NCI-H526 (cell line): Measurements from ENCODE around the gene WDR90.
A peak's percentile ranks its signal among the peaks of the same experiment; 100 is the strongest.

Experiments
- DNase-seq, 2 experiments: peaks; one replicate each; lab custom pipeline; 2025; lab: John Stamatoyannopoulos, UW

The WDR90 gene

GRCh38 chr16:676565-676902 is 27.4 kb downstream of the WDR90 start:
- no peak for DNase-seq

GRCh38 chr16:676913-677312 is 27.7 kb downstream of the WDR90 start:
- DNase-seq = peak; percentile 65 to 82

GRCh38 chr16:677316-678190 is 28.4 kb downstream of the WDR90 start:
- DNase-seq = peak; percentile 65 to 88

- DNase-seq = no peak
These were observed 29.2 kb downstream of the WDR90 start for GRCh38 chr16:678209-678857.

- peak; percentile 50 to 83 for DNase-seq
These were observed 30.0 kb downstream of the WDR90 start for GRCh38 chr16:678858-679813.

- DNase-seq = peak in 1 of 2 experiments; percentile 89
These were observed 30.9 kb downstream of the WDR90 start, which contains the start of gene STUB1 for GRCh38 chr16:679814-680624. Gene STUB1 (plus strand): TSS chr16:680410. CDS start chr16:680526, 116 bp downstream.

- DNase-seq = no peak
These were observed 31.4 kb downstream of the WDR90 start for GRCh38 chr16:680625-680945.

- peak in 1 of 2 experiments; percentile 46 for DNase-seq
These were observed 32.0 kb downstream of the WDR90 start for GRCh38 chr16:680967-681745.

GRCh38 chr16:681746-682427 is 32.7 kb downstream of the WDR90 start:
- DNase-seq = no peak

GRCh38 chr16:682493-683395 is 33.6 kb downstream of the WDR90 start:
- no peak for DNase-seq

- peak in 1 of 2 experiments; percentile 51 for DNase-seq
These were observed 34.4 kb downstream of the WDR90 start for GRCh38 chr16:683396-684070.

GRCh38 chr16:684071-684794 is 35.1 kb downstream of the WDR90 start, which contains the start of gene JMJD8:
Gene JMJD8 (minus strand): TSS chr16:684334. CDS start chr16:684319, 15 bp downstream.
- peak; percentile 84 to 96 for DNase-seq

- peak in 1 of 2 experiments; percentile 77 for DNase-seq
These were observed 36.0 kb downstream of the WDR90 start for GRCh38 chr16:684961-685696.

- DNase-seq = peak in 1 of 2 experiments; percentile 55
These were observed 36.8 kb downstream of the WDR90 start for GRCh38 chr16:685967-686366.

GRCh38 chr16:686459-687260 is 37.5 kb downstream of the WDR90 start:
- no peak for DNase-seq

GRCh38 chr16:687499-687898 is 38.3 kb downstream of the WDR90 start:
- DNase-seq = no peak
